ENCODE data around the gene EMSY. TPM values are rescaled to one million over a fixed set of nuclear protein-coding genes. Genes with fewer than 3 reads are reported as not detected.

Gene EMSY
- polyA plus RNA-seq, 1 donor from 2014 or later: 25.0 TPM

- TF ChIP-seq TAF1 (IDR thresholded peaks at IDR 0.05; ENCODE audit: low read depth): no peak
- no peak for TF ChIP-seq CTCF (IDR thresholded peaks at IDR 0.05; ENCODE audit: poor library complexity, severe bottlenecking)
- no peak for TF ChIP-seq MXI1 (conservative IDR thresholded peaks at IDR 0.05; ENCODE audit: poor library complexity, severe bottlenecking)
- TF ChIP-seq REST (IDR thresholded peaks at IDR 0.05; ENCODE audit: borderline replicate concordance): no peak
- TF ChIP-seq RAD21 (conservative IDR thresholded peaks at IDR 0.05): no peak
- TF ChIP-seq EP300 (conservative IDR thresholded peaks at IDR 0.05; ENCODE audit: poor library complexity, severe bottlenecking): no peak
- no peak for TF ChIP-seq SMC3 (conservative IDR thresholded peaks at IDR 0.05; ENCODE audit: poor library complexity)
- no peak for TF ChIP-seq EZH2 (IDR thresholded peaks at IDR 0.05; ENCODE audit: borderline replicate concordance, insufficient read depth, low read length, poor library complexity, severe bottlenecking)
- no peak for TF ChIP-seq POLR2AphosphoS5 (IDR thresholded peaks at IDR 0.05)
- no peak overlapping the region for H3K9ac ChIP-seq (ENCODE audit: low read length)
- H3K9me2 ChIP-seq (ENCODE audit: insufficient read depth, low read length): no peaks in the 10 kb centered on the region
- H3K79me2 ChIP-seq (replicated peaks; ENCODE audit: insufficient read depth, low read length): no peaks in the 10 kb centered on the region
- no peaks in the 10 kb centered on the region for H3K36me3 ChIP-seq (ENCODE audit: insufficient read depth, low read length)
- H3K27ac ChIP-seq (ENCODE audit: low read length): no peak overlapping the region
- H4K20me1 ChIP-seq (ENCODE audit: insufficient read depth): no peaks in the 10 kb centered on the region
- H3K9me3 ChIP-seq (ENCODE audit: low read length): no peaks in the 10 kb centered on the region
- H2AFZ ChIP-seq (ENCODE audit: low read depth, low read length): no peak overlapping the region
- H3K4me2 ChIP-seq (ENCODE audit: low read length): no peak overlapping the region
- H3K4me3 ChIP-seq (ENCODE audit: low read length): no peak overlapping the region
- no peaks in the 10 kb centered on the region for H3F3A ChIP-seq (ENCODE audit: insufficient read depth, low read length, poor library complexity, severe bottlenecking)
- no peaks in the 10 kb centered on the region for H3K27me3 ChIP-seq (ENCODE audit: insufficient read depth, low read depth, low read length)
These were observed 20.9 kb downstream of the EMSY start for GRCh38 chr11:76465701-76466100.

DNA sequence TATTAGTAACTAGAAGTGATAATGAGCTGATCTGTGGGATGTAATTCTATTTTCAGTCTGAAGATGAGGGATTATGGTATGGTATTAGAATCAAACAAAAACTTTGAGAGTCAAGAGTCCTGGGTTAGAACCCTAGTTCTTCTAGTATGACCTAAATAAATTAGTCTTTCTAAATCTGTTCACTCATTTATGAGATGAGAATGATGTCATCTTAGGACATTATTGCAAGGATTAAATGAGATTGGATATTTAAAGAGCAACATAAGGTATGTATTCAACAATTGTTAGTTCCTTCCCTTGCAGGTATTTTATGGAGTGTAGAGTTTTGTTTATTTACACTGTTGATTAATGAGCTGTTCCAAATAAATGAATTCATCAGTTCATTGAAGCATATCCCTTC lies 21.8 kb downstream of the EMSY start:
- no peaks in the 10 kb centered on the region for H4K20me1 ChIP-seq (ENCODE audit: insufficient read depth)
- H3K27me3 ChIP-seq (ENCODE audit: insufficient read depth, low read depth, low read length): no peaks in the 10 kb centered on the region
- no peaks in the 10 kb centered on the region for H3K36me3 ChIP-seq (ENCODE audit: insufficient read depth, low read length)
- TF ChIP-seq SMC3 (conservative IDR thresholded peaks at IDR 0.05; ENCODE audit: poor library complexity) (no peak), REST (IDR thresholded peaks at IDR 0.05; ENCODE audit: borderline replicate concordance) (no peak), POLR2AphosphoS5 (IDR thresholded peaks at IDR 0.05) (no peak), CTCF (IDR thresholded peaks at IDR 0.05; ENCODE audit: poor library complexity, severe bottlenecking) (no peak), EZH2 (IDR thresholded peaks at IDR 0.05; ENCODE audit: borderline replicate concordance, insufficient read depth, low read length, poor library complexity, severe bottlenecking) (no peak), RAD21 (conservative IDR thresholded peaks at IDR 0.05) (no peak), TAF1 (IDR thresholded peaks at IDR 0.05; ENCODE audit: low read depth) (no peak), EP300 (conservative IDR thresholded peaks at IDR 0.05; ENCODE audit: poor library complexity, severe bottlenecking) (no peak), MXI1 (conservative IDR thresholded peaks at IDR 0.05; ENCODE audit: poor library complexity, severe bottlenecking) (no peak)
- no peaks in the 10 kb centered on the region for H3K9me3 ChIP-seq (ENCODE audit: low read length)
- no peak overlapping the region for H3K27ac ChIP-seq (ENCODE audit: low read length)
- H3K4me2 ChIP-seq (ENCODE audit: low read length): no peak overlapping the region
- no peak overlapping the region for H3K9ac ChIP-seq (ENCODE audit: low read length)
- no peaks in the 10 kb centered on the region for H3K9me2 ChIP-seq (ENCODE audit: insufficient read depth, low read length)
- H3K4me3 ChIP-seq (ENCODE audit: low read length): no peak overlapping the region
- H2AFZ ChIP-seq (ENCODE audit: low read depth, low read length): no peak overlapping the region
- peaks cover under 1% of the 10 kb centered on the region for H3K79me2 ChIP-seq (replicated peaks; ENCODE audit: insufficient read depth, low read length)
- no peaks in the 10 kb centered on the region for H3F3A ChIP-seq (ENCODE audit: insufficient read depth, low read length, poor library complexity, severe bottlenecking)
